Panc1 (cell line): ENCODE results near the gene ST6GALNAC6. TPM values are rescaled to one million over a fixed set of nuclear protein-coding genes. Genes with fewer than 3 reads are reported as not detected.

Experiments
- ATAC-seq: fragments of 200-7000 bp; cut with Tn5 transposase; 2 replicates; pipeline ENCODE4 v1.9.1; 2020; ENCODE audit warnings: mild to moderate bottlenecking, moderate library complexity
- BruUV-seq: library from RNA; stranded (reverse); fragments of 400-500 nt; replicated peaks from 2 replicates; lab custom pipeline; 2021; lab: Mats Ljungman, UMichigan
- CTCF ChIA-PET: fragments of 300-600 bp; sonication (Branson Sonifier 250); formaldehyde crosslinking; loops from one replicate; lab custom pipeline; 2022; ENCODE audit warnings: antibody characterized with exemption; lab: Charles Lee
- POLR2A ChIA-PET: fragments of 300-600 bp; sonication (Branson Sonifier 250); formaldehyde crosslinking; loops from one replicate; lab custom pipeline; 2022; ENCODE audit warnings: antibody characterized with exemption; lab: Charles Lee
- DNase-seq: peaks from one replicate; pipeline ENCODE4 v3.0.0-alpha.2; 2010; ENCODE audit warnings: low read depth, low spot score
- H3K27ac ChIP-seq: 2 replicates; pipeline ENCODE4 v1.5.1; 2011; ENCODE audit warnings: mild to moderate bottlenecking, low read length, inconsistent platforms
- H3K27me3 ChIP-seq: fragments of 200-500 bp; sonication (Bioruptor generic); 2 replicates; pipeline ENCODE4 v1.6.0; 2014; ENCODE audit warnings: low read length, inconsistent platforms; ENCODE audit not compliant: control insufficient read depth, insufficient read depth
- H3K36me3 ChIP-seq: fragments of 200-500 bp; sonication (Bioruptor generic); 2 replicates; pipeline ENCODE4 v1.5.1; 2014; ENCODE audit warnings: inconsistent platforms, mild to moderate bottlenecking, low read length, moderate library complexity; ENCODE audit not compliant: control insufficient read depth, insufficient read depth
- H3K4me1 ChIP-seq: 2 replicates; pipeline ENCODE4 v1.5.1; 2011; ENCODE audit warnings: inconsistent platforms, mild to moderate bottlenecking, low read length, moderate library complexity; ENCODE audit not compliant: control insufficient read depth, insufficient read depth
- H3K4me3 ChIP-seq, 2 experiments: 2 replicates each; pipeline ENCODE4 v1.5.1; 2011 to 2012; ENCODE audit warnings: low read depth in 2 of 2, low read length in 2 of 2, mild to moderate bottlenecking in 2 of 2, inconsistent platforms in 1 of 2, moderate library complexity in 1 of 2
- H3K9me3 ChIP-seq: fragments of 200-500 bp; sonication (Bioruptor generic); 2 replicates; pipeline ENCODE4 v1.5.1; 2014; ENCODE audit warnings: low read depth, mild to moderate bottlenecking, inconsistent platforms, low read length, moderate library complexity; ENCODE audit not compliant: control insufficient read depth, insufficient read depth
- POLR2AphosphoS5 ChIP-seq: IDR thresholded peaks from 2 replicates; pipeline ENCODE4 v1.6.1; 2012; ENCODE audit warnings: mild to moderate bottlenecking, low read depth, low read length, moderate library complexity
- SIN3A ChIP-seq: IDR thresholded peaks from 2 replicates; pipeline ENCODE4 v1.6.1; 2012; ENCODE audit warnings: low read depth, mild to moderate bottlenecking, low read length, moderate library complexity, borderline replicate concordance; ENCODE audit not compliant: insufficient read depth
- TCF7L2 ChIP-seq: IDR thresholded peaks from 2 replicates; pipeline ENCODE4 v1.6.1; 2011; ENCODE audit warnings: mild to moderate bottlenecking, low read depth, low read length, inconsistent platforms
- in situ Hi-C: cut with HindIII; loops from 2 replicates; pipeline ENCODE4 v1.10.0; 2016; ENCODE audit warnings: low sequenced_read_pairs, low pct_unique_long_range_greater_than_20kb
- intact Hi-C: fragments of 100-400 bp; cut with micrococcal nuclease; formaldehyde crosslinking; loops from one replicate; pipeline ENCODE4 v1.10.0; 2022; ENCODE audit not compliant: unreplicated experiment
- total RNA-seq: library from RNA; stranded (reverse); gene quantifications from one replicate; pipeline ENCODE4 v1.2.1, GENCODE V29; 2021; ENCODE audit not compliant: unreplicated experiment
- TF ChIP-seq, protein P1 (sequence below): fragments of 450-650 bp; IDR thresholded peaks from 2 replicates; pipeline ENCODE4 v1.5.1; 2017; ENCODE audit warnings: mild to moderate bottlenecking
- TF ChIP-seq, protein P2 (sequence below), 2 experiments: IDR thresholded peaks; 2 replicates each; pipeline ENCODE4 v1.6.1; 2011 to 2012; ENCODE audit warnings: low read depth in 2 of 2, control low read depth in 1 of 2, low read length in 1 of 2, mild to moderate bottlenecking in 1 of 2, moderate library complexity in 1 of 2; ENCODE audit not compliant: insufficient read depth in 1 of 2

Gene ST6GALNAC6
- total RNA-seq, 1 experiment from 2014 or later: 50.2 TPM

- H3K27ac ChIP-seq: no peak overlapping the region
- no peak overlapping the region for H3K4me3 ChIP-seq
- no peaks in the 10 kb centered on the region for H3K9me3 ChIP-seq
- no TSS peak for BruUV-seq
- TF ChIP-seq TCF7L2 (no peak), POLR2AphosphoS5 (no peak), SIN3A (no peak)
- TF ChIP-seq, protein P1, sequence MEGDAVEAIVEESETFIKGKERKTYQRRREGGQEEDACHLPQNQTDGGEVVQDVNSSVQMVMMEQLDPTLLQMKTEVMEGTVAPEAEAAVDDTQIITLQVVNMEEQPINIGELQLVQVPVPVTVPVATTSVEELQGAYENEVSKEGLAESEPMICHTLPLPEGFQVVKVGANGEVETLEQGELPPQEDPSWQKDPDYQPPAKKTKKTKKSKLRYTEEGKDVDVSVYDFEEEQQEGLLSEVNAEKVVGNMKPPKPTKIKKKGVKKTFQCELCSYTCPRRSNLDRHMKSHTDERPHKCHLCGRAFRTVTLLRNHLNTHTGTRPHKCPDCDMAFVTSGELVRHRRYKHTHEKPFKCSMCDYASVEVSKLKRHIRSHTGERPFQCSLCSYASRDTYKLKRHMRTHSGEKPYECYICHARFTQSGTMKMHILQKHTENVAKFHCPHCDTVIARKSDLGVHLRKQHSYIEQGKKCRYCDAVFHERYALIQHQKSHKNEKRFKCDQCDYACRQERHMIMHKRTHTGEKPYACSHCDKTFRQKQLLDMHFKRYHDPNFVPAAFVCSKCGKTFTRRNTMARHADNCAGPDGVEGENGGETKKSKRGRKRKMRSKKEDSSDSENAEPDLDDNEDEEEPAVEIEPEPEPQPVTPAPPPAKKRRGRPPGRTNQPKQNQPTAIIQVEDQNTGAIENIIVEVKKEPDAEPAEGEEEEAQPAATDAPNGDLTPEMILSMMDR: no peak
- TF ChIP-seq, protein P2, sequence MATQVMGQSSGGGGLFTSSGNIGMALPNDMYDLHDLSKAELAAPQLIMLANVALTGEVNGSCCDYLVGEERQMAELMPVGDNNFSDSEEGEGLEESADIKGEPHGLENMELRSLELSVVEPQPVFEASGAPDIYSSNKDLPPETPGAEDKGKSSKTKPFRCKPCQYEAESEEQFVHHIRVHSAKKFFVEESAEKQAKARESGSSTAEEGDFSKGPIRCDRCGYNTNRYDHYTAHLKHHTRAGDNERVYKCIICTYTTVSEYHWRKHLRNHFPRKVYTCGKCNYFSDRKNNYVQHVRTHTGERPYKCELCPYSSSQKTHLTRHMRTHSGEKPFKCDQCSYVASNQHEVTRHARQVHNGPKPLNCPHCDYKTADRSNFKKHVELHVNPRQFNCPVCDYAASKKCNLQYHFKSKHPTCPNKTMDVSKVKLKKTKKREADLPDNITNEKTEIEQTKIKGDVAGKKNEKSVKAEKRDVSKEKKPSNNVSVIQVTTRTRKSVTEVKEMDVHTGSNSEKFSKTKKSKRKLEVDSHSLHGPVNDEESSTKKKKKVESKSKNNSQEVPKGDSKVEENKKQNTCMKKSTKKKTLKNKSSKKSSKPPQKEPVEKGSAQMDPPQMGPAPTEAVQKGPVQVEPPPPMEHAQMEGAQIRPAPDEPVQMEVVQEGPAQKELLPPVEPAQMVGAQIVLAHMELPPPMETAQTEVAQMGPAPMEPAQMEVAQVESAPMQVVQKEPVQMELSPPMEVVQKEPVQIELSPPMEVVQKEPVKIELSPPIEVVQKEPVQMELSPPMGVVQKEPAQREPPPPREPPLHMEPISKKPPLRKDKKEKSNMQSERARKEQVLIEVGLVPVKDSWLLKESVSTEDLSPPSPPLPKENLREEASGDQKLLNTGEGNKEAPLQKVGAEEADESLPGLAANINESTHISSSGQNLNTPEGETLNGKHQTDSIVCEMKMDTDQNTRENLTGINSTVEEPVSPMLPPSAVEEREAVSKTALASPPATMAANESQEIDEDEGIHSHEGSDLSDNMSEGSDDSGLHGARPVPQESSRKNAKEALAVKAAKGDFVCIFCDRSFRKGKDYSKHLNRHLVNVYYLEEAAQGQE (IDR thresholded peaks at IDR 0.05; ENCODE audit: insufficient read depth in 1 of 2, low read depth in 2 of 2, low read length in 1 of 2): no peak
- CTCF ChIA-PET: no interaction called here
- POLR2A ChIA-PET: no interaction called here
- peaks cover 20% of the 10 kb centered on the region for H3K4me1 ChIP-seq
- intact Hi-C loops: no loop called here
- DNase-seq: no peak
- no peaks in the 10 kb centered on the region for H3K36me3 ChIP-seq
- in situ Hi-C loops: loop anchor here (25.0 kb wide), 1 partner anchor 160 kb away; no protein-coding TSS in a partner anchor
- no peak for ATAC-seq
- H3K27me3 ChIP-seq: no peaks in the 10 kb centered on the region
Observed at GRCh38 chr9:127926906-127927200, 27.4 kb upstream of the ST6GALNAC6 start.

DNA sequence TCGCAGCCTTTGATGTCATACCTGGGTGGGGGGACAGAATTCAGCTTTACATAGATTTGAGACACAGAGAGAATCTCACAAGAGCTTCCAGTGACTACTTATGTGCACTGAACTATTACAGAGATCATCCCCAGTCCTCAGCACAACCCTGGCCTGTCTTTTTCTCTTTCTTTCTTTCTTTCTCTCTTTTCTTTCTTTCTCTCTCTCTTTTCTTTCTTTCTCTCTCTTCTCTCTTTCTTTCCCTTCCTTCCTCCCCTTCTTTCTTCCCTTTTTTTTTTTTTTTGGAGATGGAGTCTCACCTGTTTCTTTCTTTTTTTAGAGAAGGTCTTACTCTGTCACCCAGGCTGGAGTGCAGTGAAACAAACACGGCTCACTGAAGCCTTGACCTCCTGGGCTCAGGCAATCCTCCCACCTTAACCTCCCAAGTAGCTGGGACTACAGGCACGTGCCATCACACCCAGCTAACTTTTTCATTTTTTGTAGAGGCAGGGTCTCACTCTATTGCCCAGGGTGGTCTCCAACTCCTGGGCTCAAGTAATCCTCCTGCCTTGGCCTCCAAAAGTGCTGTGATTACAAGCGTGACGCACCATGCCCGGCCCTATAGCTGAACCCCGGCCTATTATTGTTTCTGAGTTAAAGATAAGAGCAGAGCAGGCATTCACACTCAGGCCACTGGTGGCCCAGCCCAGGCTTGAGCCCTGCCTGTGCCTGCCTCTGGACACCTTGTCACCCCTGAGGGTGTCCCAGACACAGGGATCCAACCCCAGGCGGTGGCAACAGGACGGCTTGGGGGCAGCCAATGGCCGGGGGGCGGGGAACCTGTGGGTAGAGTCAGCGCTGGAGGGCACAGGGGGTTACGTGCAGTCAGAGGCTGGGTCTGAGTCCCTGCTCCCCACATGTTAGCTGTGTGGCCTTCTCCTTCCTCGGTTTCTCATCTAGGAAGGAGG, 26.8 kb upstream of the ST6GALNAC6 start:
- intact Hi-C loops: no loop called here
- Histone ChIP-seq H3K4me3 (no peak overlapping the region), H3K9me3 (no peaks in the 10 kb centered on the region), H3K27ac (no peak overlapping the region), H3K27me3 (no peaks in the 10 kb centered on the region), H3K4me1 (peaks cover 14% of the 10 kb centered on the region), H3K36me3 (no peaks in the 10 kb centered on the region)
- TF ChIP-seq POLR2AphosphoS5: no peak
- no peak for TF ChIP-seq TCF7L2
- TF ChIP-seq, protein P1: no peak
- TF ChIP-seq SIN3A: no peak
- TF ChIP-seq, protein P2 (IDR thresholded peaks at IDR 0.05; ENCODE audit: insufficient read depth in 1 of 2, low read depth in 2 of 2, low read length in 1 of 2): no peak
- POLR2A ChIA-PET: interaction anchor here (0.6 kb wide), 1 partner anchor 124 kb away, joined by 14 read pairs; no protein-coding TSS in a partner anchor
- in situ Hi-C loops: loop anchor here (25.0 kb wide), 1 partner anchor 161 kb away; no protein-coding TSS in a partner anchor
- DNase-seq (no peak), ATAC-seq (no peak)
- BruUV-seq: no TSS peak
- CTCF ChIA-PET: no interaction called here
